GM23338 (cell line): ENCODE data around the gene TNS1. TPM values are rescaled to one million over a fixed set of nuclear protein-coding genes. Genes with fewer than 3 reads are reported as not detected.

Source experiments
- ATAC-seq: fragments of 200-7000 bp; cut with Tn5 transposase; 3 replicates; pipeline ENCODE4 v1.9.1; 2020
- DNase-seq: peaks from one replicate; pipeline ENCODE4 v3.0.0-alpha.2; 2015; ENCODE audit warnings: low spot score
- H2AFZ ChIP-seq: fragments of 200-600 bp; sonication (generic); 2 replicates; pipeline ENCODE4 v1.8.0; 2016; ENCODE audit warnings: antibody characterized with exemption, mild to moderate bottlenecking, moderate library complexity
- H3F3A ChIP-seq: fragments of 200-600 bp; sonication (generic); replicated peaks from 2 replicates; pipeline ENCODE4 v1.8.0; 2017; ENCODE audit warnings: antibody characterized with exemption, mixed run types, low read depth
- H3K27ac ChIP-seq: fragments of 200-600 bp; sonication (generic); 2 replicates; pipeline ENCODE4 v1.6.1; 2016; ENCODE audit warnings: low read depth
- H3K27me3 ChIP-seq: fragments of 200-600 bp; sonication (generic); 2 replicates; pipeline ENCODE4 v1.8.0; 2016; ENCODE audit warnings: mild to moderate bottlenecking, mixed run types, moderate library complexity; ENCODE audit not compliant: insufficient read depth
- H3K36me3 ChIP-seq: fragments of 200-600 bp; sonication (generic); 2 replicates; pipeline ENCODE4 v1.8.0; 2016; ENCODE audit warnings: mild to moderate bottlenecking; ENCODE audit not compliant: insufficient read depth
- H3K4me1 ChIP-seq: fragments of 200-600 bp; sonication (generic); 2 replicates; pipeline ENCODE4 v1.8.0; 2016; ENCODE audit warnings: mild to moderate bottlenecking, moderate library complexity; ENCODE audit not compliant: insufficient read depth
- H3K4me2 ChIP-seq: fragments of 200-600 bp; sonication (generic); 2 replicates; pipeline ENCODE4 v1.7.1; 2017; ENCODE audit warnings: mixed run types
- H3K4me3 ChIP-seq: fragments of 200-600 bp; sonication (generic); 2 replicates; pipeline ENCODE4 v1.6.1; 2016; ENCODE audit warnings: mixed run types
- H3K79me2 ChIP-seq: fragments of 200-600 bp; sonication (generic); replicated peaks from 2 replicates; pipeline ENCODE4 v1.8.0; 2017; ENCODE audit warnings: mild to moderate bottlenecking; ENCODE audit not compliant: insufficient read depth
- H3K9me2 ChIP-seq: fragments of 200-600 bp; sonication (generic); 2 replicates; pipeline ENCODE4 v1.8.0; 2017; ENCODE audit not compliant: insufficient read depth
- H4K20me1 ChIP-seq: fragments of 200-600 bp; sonication (generic); replicated peaks from 2 replicates; pipeline ENCODE4 v1.8.0; 2017; ENCODE audit warnings: mild to moderate bottlenecking; ENCODE audit not compliant: insufficient read depth
- H3K27ac Mint-ChIP-seq: 2 replicates; pipeline ENCODE4 v1.8.0; 2020; ENCODE audit warnings: inconsistent platforms, mild to moderate bottlenecking, moderate library complexity, mixed read lengths
- H3K27me3 Mint-ChIP-seq: 3 replicates; pipeline ENCODE4 v1.8.0; 2022; ENCODE audit warnings: low read depth, mild to moderate bottlenecking, moderate library complexity, mixed read lengths, inconsistent platforms; ENCODE audit not compliant: insufficient read depth, poor library complexity
- H3K36me3 Mint-ChIP-seq: 3 replicates; pipeline ENCODE4 v1.8.0; 2021; ENCODE audit warnings: low read depth, mild to moderate bottlenecking, inconsistent platforms, moderate library complexity, mixed read lengths
- H3K4me1 Mint-ChIP-seq: 3 replicates; pipeline ENCODE4 v1.8.0; 2020; ENCODE audit warnings: mild to moderate bottlenecking, inconsistent platforms, mixed read lengths
- H3K4me3 Mint-ChIP-seq: 3 replicates; pipeline ENCODE4 v1.8.0; 2021; ENCODE audit warnings: moderate library complexity, mild to moderate bottlenecking, inconsistent platforms, mixed read lengths
- H3K9me3 Mint-ChIP-seq: 3 replicates; pipeline ENCODE4 v1.8.0; 2020; ENCODE audit warnings: moderate library complexity, mild to moderate bottlenecking, inconsistent platforms, mixed read lengths
- CREB1 ChIP-seq: fragments of 250-450 bp; sonication (Bioruptor Pico); IDR thresholded peaks from 2 replicates; pipeline ENCODE4 v1.5.0; 2020; ENCODE audit warnings: low read depth, mild to moderate bottlenecking, moderate library complexity
- EZH2phosphoT487 ChIP-seq: fragments of 200-600 bp; sonication (generic); IDR thresholded peaks from one replicate; pipeline ENCODE4 v1.8.1; 2018; ENCODE audit warnings: antibody characterized with exemption; ENCODE audit not compliant: unreplicated experiment
- JUNB ChIP-seq: IDR thresholded peaks from one replicate; pipeline ENCODE4 v1.6.1; 2016; ENCODE audit warnings: antibody characterized with exemption; ENCODE audit not compliant: unreplicated experiment
- POLR2AphosphoS5 ChIP-seq: IDR thresholded peaks from 2 replicates; pipeline ENCODE4 v1.6.1; 2016; ENCODE audit warnings: antibody characterized with exemption, low read depth
- STAT1 ChIP-seq: IDR thresholded peaks from one replicate; pipeline ENCODE4 v1.6.1; 2016; ENCODE audit warnings: antibody characterized with exemption; ENCODE audit not compliant: unreplicated experiment
- ZNF114 ChIP-seq: fragments of 250-450 bp; sonication (Bioruptor Pico); IDR thresholded peaks from 2 replicates; pipeline ENCODE4 v1.5.0; 2020; ENCODE audit warnings: mild to moderate bottlenecking, moderate library complexity
- ZNF331 ChIP-seq: fragments of 250-450 bp; sonication (Bioruptor Pico); IDR thresholded peaks from 2 replicates; pipeline ENCODE4 v1.5.0; 2020; ENCODE audit warnings: low read depth, mild to moderate bottlenecking, moderate library complexity
- polyA plus RNA-seq: library from polyadenylated mRNA; unstranded; fragments of >200 nt; fragmentation: Nextera tagmentation; extraction: Ambion mirVana; gene quantifications from 2 replicates; pipeline ENCODE4 v1.2.1, GENCODE V29; 2016
- total RNA-seq: library from RNA; depleted of rRNA; stranded (reverse); fragments of >200 nt; shearing (Covaris generic); gene quantifications from 2 replicates; pipeline ENCODE4 v1.2.3, GENCODE V29; 2014
- TF ChIP-seq, protein P1 (sequence below): IDR thresholded peaks from 2 replicates; pipeline ENCODE4 v1.6.1; 2016; ENCODE audit warnings: antibody characterized with exemption
- TF ChIP-seq, protein P2 (sequence below): IDR thresholded peaks from one replicate; pipeline ENCODE4 v1.6.1; 2018; ENCODE audit warnings: antibody characterized with exemption; ENCODE audit not compliant: unreplicated experiment
- TF ChIP-seq, protein P3 (sequence below): fragments of 250-450 bp; sonication (Bioruptor Pico); IDR thresholded peaks from 2 replicates; pipeline ENCODE4 v1.5.0; 2020; ENCODE audit warnings: mild to moderate bottlenecking, moderate library complexity

TNS1 gene
- total and polyA plus RNA-seq, 2 experiments from 2014 or later = 2.0 to 7.4 TPM

DNA sequence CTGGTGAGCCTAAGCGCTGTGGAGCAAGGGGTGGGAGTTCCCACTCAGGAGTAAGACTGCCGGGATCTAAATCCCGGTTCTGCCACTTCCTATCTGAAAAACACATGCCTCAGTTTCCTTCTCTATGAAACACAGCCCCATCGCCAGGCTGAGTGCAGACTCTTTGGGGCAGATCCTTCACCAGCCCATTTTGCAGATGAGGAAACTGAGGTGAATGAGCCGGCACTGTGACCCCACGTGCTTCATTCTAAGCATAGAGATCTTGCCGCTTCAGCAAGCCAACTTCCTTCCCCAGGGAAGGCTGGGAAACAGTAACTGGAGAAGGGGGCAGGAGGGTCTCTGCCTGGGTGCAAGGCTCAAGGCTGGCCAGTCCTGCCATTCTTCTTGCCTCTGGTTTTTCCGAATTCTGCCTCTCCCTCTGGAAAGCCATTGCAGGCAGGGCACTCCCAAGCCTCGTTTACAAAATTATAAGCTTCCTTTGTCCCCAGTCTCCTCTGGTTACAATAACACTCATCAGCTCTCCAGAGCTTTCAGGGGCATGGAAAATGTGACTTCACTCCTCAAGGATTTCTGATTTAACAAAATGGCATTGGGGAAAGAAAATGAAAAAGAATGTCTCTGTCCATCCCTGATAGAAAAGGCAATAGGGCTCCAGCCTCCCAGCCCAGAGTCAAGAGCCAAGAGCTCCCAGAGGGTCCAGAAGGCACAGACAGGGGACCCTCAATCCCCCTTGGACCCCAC, 249.2 kb downstream of the TNS1 start (continued):
- no peak for TF ChIP-seq CREB1 (CRISPR knock-in tag)
- no peak for TF ChIP-seq EZH2phosphoT487
- TF ChIP-seq ZNF114 (CRISPR knock-in tag) = no peak
- TF ChIP-seq, protein P1, sequence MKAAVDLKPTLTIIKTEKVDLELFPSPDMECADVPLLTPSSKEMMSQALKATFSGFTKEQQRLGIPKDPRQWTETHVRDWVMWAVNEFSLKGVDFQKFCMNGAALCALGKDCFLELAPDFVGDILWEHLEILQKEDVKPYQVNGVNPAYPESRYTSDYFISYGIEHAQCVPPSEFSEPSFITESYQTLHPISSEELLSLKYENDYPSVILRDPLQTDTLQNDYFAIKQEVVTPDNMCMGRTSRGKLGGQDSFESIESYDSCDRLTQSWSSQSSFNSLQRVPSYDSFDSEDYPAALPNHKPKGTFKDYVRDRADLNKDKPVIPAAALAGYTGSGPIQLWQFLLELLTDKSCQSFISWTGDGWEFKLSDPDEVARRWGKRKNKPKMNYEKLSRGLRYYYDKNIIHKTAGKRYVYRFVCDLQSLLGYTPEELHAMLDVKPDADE = no peak
- no peak for TF ChIP-seq POLR2AphosphoS5
- no peak for TF ChIP-seq ZNF331 (CRISPR knock-in tag)
- no peak for TF ChIP-seq JUNB

DNA sequence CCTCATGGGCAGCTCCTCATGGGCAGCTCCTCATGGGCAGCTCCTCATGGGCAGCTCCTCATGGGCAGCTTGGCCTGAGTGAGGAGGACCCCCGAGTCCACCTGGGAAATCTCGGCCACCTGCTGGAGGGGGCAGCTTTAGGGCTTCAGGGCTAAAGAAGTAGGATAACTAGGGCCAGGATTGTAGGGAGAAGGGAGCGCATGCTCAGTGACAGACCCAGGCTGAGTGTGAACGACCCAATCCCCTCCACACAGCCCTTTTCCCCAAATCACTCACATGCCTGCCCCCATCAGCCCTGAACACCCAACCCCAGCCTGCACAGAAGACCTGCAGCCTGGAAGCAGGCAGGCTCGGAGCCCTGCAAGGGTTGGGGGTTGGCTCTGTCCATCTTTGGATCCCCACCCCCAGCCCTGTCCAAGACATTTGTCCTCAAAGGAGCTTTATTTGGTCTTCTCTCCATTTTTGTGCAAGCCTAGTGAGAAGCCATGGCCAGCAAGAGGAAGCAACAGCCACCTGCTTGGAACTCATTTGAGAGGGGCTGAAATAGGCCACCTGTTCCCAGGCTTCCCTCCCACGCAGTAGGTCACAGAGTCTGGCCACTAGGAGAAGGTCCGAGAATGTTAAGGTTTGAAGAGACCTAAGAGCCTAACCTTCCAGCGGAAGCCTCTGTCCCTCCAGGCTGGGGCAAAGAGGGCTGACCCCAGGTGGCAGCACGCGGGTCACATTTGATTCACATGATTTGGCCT, 249.9 kb downstream of the TNS1 start:
- Mint-ChIP-seq H3K36me3 (no peaks in the 10 kb centered on the region), H3K27ac (no peak overlapping the region), H3K4me3 (no peak overlapping the region), H3K4me1 (peaks cover 5% of the 10 kb centered on the region; the same call in 2 of the 3 replicates), H3K27me3 (no peaks in the 10 kb centered on the region), H3K9me3 (no peaks in the 10 kb centered on the region)
- Histone ChIP-seq H2AFZ (no peak overlapping the region), H3K79me2 (no peaks in the 10 kb centered on the region), H3K9me2 (no peaks in the 10 kb centered on the region), H3K4me1 (peaks cover 9% of the 10 kb centered on the region; the same call in 1 of the 2 replicates), H3K27me3 (0 out of 2 replicates have a peak, but pooled peaks cover 5% of the 10 kb centered on the region), H3K36me3 (no peaks in the 10 kb centered on the region), H4K20me1 (no peaks in the 10 kb centered on the region), H3F3A (no peaks in the 10 kb centered on the region), H3K4me2 (no peak overlapping the region), H3K4me3 (no peak overlapping the region), H3K27ac (no peak overlapping the region)
- no peak for ATAC-seq
- TF ChIP-seq ZNF331 (CRISPR knock-in tag) (no peak), EZH2phosphoT487 (no peak), STAT1 (no peak), ZNF114 (CRISPR knock-in tag) (no peak), CREB1 (CRISPR knock-in tag) (no peak)
- TF ChIP-seq, protein P2, sequence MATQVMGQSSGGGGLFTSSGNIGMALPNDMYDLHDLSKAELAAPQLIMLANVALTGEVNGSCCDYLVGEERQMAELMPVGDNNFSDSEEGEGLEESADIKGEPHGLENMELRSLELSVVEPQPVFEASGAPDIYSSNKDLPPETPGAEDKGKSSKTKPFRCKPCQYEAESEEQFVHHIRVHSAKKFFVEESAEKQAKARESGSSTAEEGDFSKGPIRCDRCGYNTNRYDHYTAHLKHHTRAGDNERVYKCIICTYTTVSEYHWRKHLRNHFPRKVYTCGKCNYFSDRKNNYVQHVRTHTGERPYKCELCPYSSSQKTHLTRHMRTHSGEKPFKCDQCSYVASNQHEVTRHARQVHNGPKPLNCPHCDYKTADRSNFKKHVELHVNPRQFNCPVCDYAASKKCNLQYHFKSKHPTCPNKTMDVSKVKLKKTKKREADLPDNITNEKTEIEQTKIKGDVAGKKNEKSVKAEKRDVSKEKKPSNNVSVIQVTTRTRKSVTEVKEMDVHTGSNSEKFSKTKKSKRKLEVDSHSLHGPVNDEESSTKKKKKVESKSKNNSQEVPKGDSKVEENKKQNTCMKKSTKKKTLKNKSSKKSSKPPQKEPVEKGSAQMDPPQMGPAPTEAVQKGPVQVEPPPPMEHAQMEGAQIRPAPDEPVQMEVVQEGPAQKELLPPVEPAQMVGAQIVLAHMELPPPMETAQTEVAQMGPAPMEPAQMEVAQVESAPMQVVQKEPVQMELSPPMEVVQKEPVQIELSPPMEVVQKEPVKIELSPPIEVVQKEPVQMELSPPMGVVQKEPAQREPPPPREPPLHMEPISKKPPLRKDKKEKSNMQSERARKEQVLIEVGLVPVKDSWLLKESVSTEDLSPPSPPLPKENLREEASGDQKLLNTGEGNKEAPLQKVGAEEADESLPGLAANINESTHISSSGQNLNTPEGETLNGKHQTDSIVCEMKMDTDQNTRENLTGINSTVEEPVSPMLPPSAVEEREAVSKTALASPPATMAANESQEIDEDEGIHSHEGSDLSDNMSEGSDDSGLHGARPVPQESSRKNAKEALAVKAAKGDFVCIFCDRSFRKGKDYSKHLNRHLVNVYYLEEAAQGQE = no peak
- TF ChIP-seq, protein P3, sequence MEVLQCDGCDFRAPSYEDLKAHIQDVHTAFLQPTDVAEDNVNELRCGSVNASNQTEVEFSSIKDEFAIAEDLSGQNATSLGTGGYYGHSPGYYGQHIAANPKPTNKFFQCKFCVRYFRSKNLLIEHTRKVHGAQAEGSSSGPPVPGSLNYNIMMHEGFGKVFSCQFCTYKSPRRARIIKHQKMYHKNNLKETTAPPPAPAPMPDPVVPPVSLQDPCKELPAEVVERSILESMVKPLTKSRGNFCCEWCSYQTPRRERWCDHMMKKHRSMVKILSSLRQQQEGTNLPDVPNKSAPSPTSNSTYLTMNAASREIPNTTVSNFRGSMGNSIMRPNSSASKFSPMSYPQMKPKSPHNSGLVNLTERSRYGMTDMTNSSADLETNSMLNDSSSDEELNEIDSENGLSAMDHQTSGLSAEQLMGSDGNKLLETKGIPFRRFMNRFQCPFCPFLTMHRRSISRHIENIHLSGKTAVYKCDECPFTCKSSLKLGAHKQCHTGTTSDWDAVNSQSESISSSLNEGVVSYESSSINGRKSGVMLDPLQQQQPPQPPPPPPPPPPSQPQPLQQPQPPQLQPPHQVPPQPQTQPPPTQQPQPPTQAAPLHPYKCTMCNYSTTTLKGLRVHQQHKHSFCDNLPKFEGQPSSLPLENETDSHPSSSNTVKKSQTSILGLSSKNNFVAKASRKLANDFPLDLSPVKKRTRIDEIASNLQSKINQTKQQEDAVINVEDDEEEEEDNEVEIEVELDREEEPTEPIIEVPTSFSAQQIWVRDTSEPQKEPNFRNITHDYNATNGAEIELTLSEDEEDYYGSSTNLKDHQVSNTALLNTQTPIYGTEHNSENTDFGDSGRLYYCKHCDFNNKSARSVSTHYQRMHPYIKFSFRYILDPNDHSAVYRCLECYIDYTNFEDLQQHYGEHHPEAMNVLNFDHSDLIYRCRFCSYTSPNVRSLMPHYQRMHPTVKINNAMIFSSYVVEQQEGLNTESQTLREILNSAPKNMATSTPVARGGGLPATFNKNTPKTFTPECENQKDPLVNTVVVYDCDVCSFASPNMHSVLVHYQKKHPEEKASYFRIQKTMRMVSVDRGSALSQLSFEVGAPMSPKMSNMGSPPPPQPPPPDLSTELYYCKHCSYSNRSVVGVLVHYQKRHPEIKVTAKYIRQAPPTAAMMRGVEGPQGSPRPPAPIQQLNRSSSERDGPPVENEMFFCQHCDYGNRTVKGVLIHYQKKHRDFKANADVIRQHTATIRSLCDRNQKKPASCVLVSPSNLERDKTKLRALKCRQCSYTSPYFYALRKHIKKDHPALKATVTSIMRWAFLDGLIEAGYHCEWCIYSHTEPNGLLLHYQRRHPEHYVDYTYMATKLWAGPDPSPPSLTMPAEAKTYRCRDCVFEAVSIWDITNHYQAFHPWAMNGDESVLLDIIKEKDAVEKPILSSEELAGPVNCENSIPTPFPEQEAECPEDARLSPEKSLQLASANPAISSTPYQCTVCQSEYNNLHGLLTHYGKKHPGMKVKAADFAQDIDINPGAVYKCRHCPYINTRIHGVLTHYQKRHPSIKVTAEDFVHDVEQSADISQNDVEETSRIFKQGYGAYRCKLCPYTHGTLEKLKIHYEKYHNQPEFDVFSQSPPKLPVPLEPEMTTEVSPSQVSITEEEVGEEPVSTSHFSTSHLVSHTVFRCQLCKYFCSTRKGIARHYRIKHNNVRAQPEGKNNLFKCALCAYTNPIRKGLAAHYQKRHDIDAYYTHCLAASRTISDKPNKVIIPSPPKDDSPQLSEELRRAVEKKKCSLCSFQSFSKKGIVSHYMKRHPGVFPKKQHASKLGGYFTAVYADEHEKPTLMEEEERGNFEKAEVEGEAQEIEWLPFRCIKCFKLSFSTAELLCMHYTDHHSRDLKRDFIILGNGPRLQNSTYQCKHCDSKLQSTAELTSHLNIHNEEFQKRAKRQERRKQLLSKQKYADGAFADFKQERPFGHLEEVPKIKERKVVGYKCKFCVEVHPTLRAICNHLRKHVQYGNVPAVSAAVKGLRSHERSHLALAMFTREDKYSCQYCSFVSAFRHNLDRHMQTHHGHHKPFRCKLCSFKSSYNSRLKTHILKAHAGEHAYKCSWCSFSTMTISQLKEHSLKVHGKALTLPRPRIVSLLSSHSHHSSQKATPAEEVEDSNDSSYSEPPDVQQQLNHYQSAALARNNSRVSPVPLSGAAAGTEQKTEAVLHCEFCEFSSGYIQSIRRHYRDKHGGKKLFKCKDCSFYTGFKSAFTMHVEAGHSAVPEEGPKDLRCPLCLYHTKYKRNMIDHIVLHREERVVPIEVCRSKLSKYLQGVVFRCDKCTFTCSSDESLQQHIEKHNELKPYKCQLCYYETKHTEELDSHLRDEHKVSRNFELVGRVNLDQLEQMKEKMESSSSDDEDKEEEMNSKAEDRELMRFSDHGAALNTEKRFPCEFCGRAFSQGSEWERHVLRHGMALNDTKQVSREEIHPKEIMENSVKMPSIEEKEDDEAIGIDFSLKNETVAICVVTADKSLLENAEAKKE = no peak
- DNase-seq = no peak
